Measurements from ENCODE around the gene NDUFB10. TPM values are rescaled to one million over a fixed set of nuclear protein-coding genes. Genes with fewer than 3 reads are reported as not detected.

NDUFB10 gene
- total RNA-seq, 2 donors from 2014 or later: 583 to 1,046 TPM

DNA sequence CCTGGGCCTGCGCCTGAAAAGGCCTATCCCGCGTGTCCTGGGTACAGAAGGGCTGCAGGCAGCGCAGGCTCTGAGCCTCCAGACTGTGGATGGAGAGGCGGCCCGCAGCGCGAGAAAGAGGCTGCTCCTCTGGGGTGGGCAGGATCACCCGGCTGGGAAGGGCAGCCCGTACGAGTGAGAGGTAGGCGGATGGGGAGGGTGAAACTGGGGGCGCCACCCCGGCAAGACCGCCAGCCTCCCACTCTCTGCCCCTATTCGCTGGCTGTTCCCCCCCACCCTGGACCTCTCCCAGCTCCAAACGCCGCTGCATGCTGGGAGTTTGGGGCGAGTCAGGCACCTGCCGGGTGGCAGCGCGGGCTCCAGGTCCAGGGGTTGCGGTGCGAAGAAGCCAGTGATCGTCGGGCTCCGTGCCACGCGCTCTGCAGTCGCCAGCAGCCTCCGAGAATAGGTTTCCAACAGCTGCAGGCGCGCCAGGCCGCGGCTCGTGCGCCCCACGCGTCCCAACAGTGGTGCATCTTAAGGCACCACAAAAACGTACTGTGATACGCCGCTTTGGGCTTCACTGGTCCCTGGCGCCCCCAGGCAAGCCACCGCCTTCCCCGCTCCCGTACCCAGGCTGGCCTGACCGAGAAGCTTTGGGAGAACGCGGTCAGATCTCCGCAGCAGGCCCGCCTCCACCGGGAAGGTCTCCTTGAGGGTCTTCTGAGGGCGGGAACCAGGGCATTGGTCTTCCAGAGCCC, 20.9 kb downstream of the NDUFB10 start:
- peaks cover 7 to 9% of the 10 kb centered on the region in 2 donors for H3K27me3 ChIP-seq
- H3K4me1 ChIP-seq: peaks cover 0 to 40% of the 10 kb centered on the region in 2 donors
- H3K9me3 ChIP-seq: no peaks in the 10 kb centered on the region
- no peak overlapping the region for H3K27ac ChIP-seq
- no peak overlapping the region for H3K4me3 ChIP-seq
- H3K36me3 ChIP-seq: peaks cover 35% of the 10 kb centered on the region
- TF ChIP-seq, protein P1, sequence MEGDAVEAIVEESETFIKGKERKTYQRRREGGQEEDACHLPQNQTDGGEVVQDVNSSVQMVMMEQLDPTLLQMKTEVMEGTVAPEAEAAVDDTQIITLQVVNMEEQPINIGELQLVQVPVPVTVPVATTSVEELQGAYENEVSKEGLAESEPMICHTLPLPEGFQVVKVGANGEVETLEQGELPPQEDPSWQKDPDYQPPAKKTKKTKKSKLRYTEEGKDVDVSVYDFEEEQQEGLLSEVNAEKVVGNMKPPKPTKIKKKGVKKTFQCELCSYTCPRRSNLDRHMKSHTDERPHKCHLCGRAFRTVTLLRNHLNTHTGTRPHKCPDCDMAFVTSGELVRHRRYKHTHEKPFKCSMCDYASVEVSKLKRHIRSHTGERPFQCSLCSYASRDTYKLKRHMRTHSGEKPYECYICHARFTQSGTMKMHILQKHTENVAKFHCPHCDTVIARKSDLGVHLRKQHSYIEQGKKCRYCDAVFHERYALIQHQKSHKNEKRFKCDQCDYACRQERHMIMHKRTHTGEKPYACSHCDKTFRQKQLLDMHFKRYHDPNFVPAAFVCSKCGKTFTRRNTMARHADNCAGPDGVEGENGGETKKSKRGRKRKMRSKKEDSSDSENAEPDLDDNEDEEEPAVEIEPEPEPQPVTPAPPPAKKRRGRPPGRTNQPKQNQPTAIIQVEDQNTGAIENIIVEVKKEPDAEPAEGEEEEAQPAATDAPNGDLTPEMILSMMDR (IDR thresholded peaks at IDR 0.05): no peak
- no peak for DNase-seq (ENCODE audit: low spot score)

GRCh38 chr16:1980770-1981087, 21.4 kb downstream of the NDUFB10 start:
- no peak overlapping the region for H3K27ac ChIP-seq
- H3K36me3 ChIP-seq: peaks cover 33% of the 10 kb centered on the region
- no peak overlapping the region for H3K4me3 ChIP-seq
- no peak for DNase-seq (ENCODE audit: low spot score)
- H3K27me3 ChIP-seq: peaks cover 7 to 9% of the 10 kb centered on the region in 2 donors
- H3K4me1 ChIP-seq: peaks cover 0 to 42% of the 10 kb centered on the region in 2 donors
- TF ChIP-seq, protein P1 (IDR thresholded peaks at IDR 0.05): no peak
- no peaks in the 10 kb centered on the region for H3K9me3 ChIP-seq

- Histone ChIP-seq H3K36me3 (peaks cover 33% of the 10 kb centered on the region), H3K27me3 (peaks cover 7 to 9% of the 10 kb centered on the region in 2 donors), H3K9me3 (no peaks in the 10 kb centered on the region), H3K4me1 (peaks cover 0 to 42% of the 10 kb centered on the region in 2 donors), H3K4me3 (no peak within 1 kb of the TSS), H3K27ac (no peak within 1 kb of the TSS)
- DNase-seq (ENCODE audit: low spot score): no peak
- TF ChIP-seq, protein P1 (IDR thresholded peaks at IDR 0.05): no peak
These were observed 22.1 kb downstream of the NDUFB10 start, which contains the start of gene NOXO1 for GRCh38 chr16:1981398-1981836. NOXO1 (minus strand) TSS chr16:1981469; CDS start chr16:1981179, 290 bp downstream.

- DNase-seq (ENCODE audit: low spot score): no peak
- Histone ChIP-seq H3K4me1 (peaks cover 0 to 42% of the 10 kb centered on the region in 2 donors), H3K36me3 (peaks cover 29% of the 10 kb centered on the region), H3K4me3 (no peak overlapping the region), H3K27me3 (peaks cover 7 to 9% of the 10 kb centered on the region in 2 donors), H3K27ac (no peak overlapping the region), H3K9me3 (no peaks in the 10 kb centered on the region)
- TF ChIP-seq, protein P1 (IDR thresholded peaks at IDR 0.05): no peak
These were observed 22.7 kb downstream of the NDUFB10 start for GRCh38 chr16:1982013-1982433.

DNA sequence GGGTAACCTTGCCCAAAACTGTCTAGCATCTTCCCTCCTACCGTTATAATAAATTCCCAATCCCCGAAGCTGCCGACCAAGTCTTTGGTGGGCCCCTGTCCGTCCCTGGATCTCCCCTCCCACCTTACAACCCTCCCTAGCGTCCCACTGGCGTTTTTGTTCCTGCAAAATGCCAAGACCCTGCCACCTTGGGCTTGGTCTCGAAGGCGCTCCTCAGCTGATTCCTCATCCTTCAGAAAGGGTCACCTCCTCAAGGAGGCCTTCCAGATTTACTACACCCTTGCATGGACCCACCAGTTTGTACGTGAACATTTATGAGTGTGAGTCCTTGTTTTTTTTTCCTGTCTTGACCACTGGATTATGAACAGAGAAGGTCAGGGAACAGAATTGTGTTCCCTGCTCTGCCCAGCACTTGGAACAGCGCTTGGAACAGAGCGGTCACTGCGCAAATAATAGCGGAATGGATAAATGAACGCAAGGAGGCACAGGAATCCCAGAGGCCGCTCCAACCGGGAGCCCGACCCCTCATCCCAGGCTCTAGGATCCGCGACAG, 23.7 kb downstream of the NDUFB10 start:
- peaks cover 7 to 9% of the 10 kb centered on the region in 2 donors for H3K27me3 ChIP-seq
- peaks cover 19% of the 10 kb centered on the region for H3K36me3 ChIP-seq
- DNase-seq (ENCODE audit: low spot score): no peak
- peaks cover 0 to 42% of the 10 kb centered on the region in 2 donors for H3K4me1 ChIP-seq
- H3K9me3 ChIP-seq: no peaks in the 10 kb centered on the region
- peak overlapping the region; percentile 66 to 80 for H3K27ac ChIP-seq
- TF ChIP-seq, protein P1 (IDR thresholded peaks at IDR 0.05): no peak
- peak overlapping the region; percentile 96 for H3K4me3 ChIP-seq

Data from right atrium auricular region (tissue), 2 donors.